HEK293T (cell line): ENCODE results near the gene ZMYM4.

ENCODE experiments used
- CTCF ChIA-PET: fragments of 350-600 bp; formaldehyde crosslinking; extraction: SDS; loops from one replicate; lab custom pipeline; 2021; ENCODE audit warnings: antibody characterized with exemption, inconsistent platforms; lab: Yijun Ruan, JAX
- POLR2A ChIA-PET: fragments of 350-600 bp; formaldehyde crosslinking; extraction: SDS; loops from one replicate; lab custom pipeline; 2020; ENCODE audit warnings: antibody characterized with exemption, inconsistent platforms; lab: Yijun Ruan, JAX
- DNase-seq: peaks from one replicate; pipeline ENCODE4 v3.0.0; 2012; ENCODE audit warnings: mixed read lengths; ENCODE audit errors: extremely low spot score
- ARNT ChIP-seq: fragments of 450-650 bp; IDR thresholded peaks from 2 replicates; pipeline ENCODE4 v1.6.1; 2017; ENCODE audit warnings: mild to moderate bottlenecking
- BHLHE40 ChIP-seq: fragments of 450-650 bp; IDR thresholded peaks from 2 replicates; pipeline ENCODE4 v1.6.1; 2016; ENCODE audit warnings: mild to moderate bottlenecking, moderate library complexity, borderline replicate concordance
- CTBP1 ChIP-seq: fragments of 450-650 bp; IDR thresholded peaks from 2 replicates; pipeline ENCODE4 v1.6.1; 2016; ENCODE audit warnings: borderline replicate concordance
- ELF4 ChIP-seq: fragments of 450-650 bp; IDR thresholded peaks from 2 replicates; pipeline ENCODE4 v1.6.1; 2017; ENCODE audit warnings: antibody characterized with exemption
- FOXA1 ChIP-seq: fragments of 450-650 bp; IDR thresholded peaks from 2 replicates; pipeline ENCODE4 v1.6.1; 2016; ENCODE audit warnings: mild to moderate bottlenecking
- FOXK2 ChIP-seq: fragments of 450-650 bp; IDR thresholded peaks from 2 replicates; pipeline ENCODE4 v1.6.1; 2016; ENCODE audit warnings: mild to moderate bottlenecking
- FOXM1 ChIP-seq: fragments of 450-650 bp; IDR thresholded peaks from 2 replicates; pipeline ENCODE4 v1.6.1; 2017; ENCODE audit warnings: mild to moderate bottlenecking, borderline replicate concordance
- HDGF ChIP-seq: fragments of 450-650 bp; IDR thresholded peaks from 2 replicates; pipeline ENCODE4 v1.6.1; 2017; ENCODE audit warnings: antibody characterized with exemption, borderline replicate concordance
- L3MBTL2 ChIP-seq: fragments of 450-650 bp; conservative IDR thresholded peaks from 2 replicates; pipeline ENCODE4 v1.6.1; 2016; ENCODE audit warnings: mild to moderate bottlenecking
- LEF1 ChIP-seq: fragments of 450-650 bp; IDR thresholded peaks from 2 replicates; pipeline ENCODE4 v1.6.1; 2017; ENCODE audit warnings: mild to moderate bottlenecking, borderline replicate concordance
- NFRKB ChIP-seq: fragments of 450-650 bp; IDR thresholded peaks from 2 replicates; pipeline ENCODE4 v1.6.1; 2016; ENCODE audit warnings: mild to moderate bottlenecking, moderate library complexity
- SP1 ChIP-seq: fragments of 450-650 bp; IDR thresholded peaks from 2 replicates; pipeline ENCODE4 v1.6.1; 2017
- SUZ12 ChIP-seq: fragments of 450-650 bp; IDR thresholded peaks from 2 replicates; pipeline ENCODE4 v1.6.1; 2016; ENCODE audit warnings: mild to moderate bottlenecking
- TARDBP ChIP-seq: fragments of 450-650 bp; IDR thresholded peaks from 2 replicates; pipeline ENCODE4 v1.6.1; 2016
- ZNF384 ChIP-seq: fragments of 450-650 bp; IDR thresholded peaks from 2 replicates; pipeline ENCODE4 v1.6.1; 2016
- TF ChIP-seq, protein P1 (sequence below): fragments of 450-650 bp; IDR thresholded peaks from 2 replicates; pipeline ENCODE4 v1.6.1; 2016

Gene ZMYM4

DNA sequence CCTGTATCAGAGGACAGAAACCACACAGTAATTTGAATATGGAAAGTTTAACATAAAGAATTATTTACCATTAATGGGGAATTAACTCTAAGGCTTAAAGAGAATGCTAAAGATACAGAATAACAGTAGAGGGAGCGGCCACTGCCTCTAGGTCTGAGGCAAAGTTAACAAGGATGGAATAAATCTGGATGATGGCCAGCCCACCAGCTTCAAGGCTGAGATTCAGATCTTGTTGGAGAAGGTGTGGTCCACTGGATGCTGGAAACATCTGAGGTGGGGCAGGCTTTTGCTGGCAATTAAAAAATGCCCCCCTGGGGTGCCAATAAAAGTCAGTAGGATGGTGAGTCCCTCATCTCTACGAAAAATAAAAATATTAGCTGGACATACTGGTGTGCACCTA, 29.4 kb downstream of the ZMYM4 start:
- CTCF ChIA-PET, result interaction anchor here (0.6 to 1.6 kb wide), 2 partner anchors 26 to 96 kb away, joined by 3 to 4 read pairs; no protein-coding TSS in a partner anchor
- DNase-seq, result no peak
- no peak for TF ChIP-seq ELF4
- no peak for TF ChIP-seq L3MBTL2
- no peak for TF ChIP-seq LEF1
- no peak for TF ChIP-seq SUZ12
- no peak for TF ChIP-seq HDGF
- no peak for TF ChIP-seq FOXM1
- no peak for TF ChIP-seq SP1
- TF ChIP-seq BHLHE40, result no peak
- no peak for TF ChIP-seq ZNF384
- TF ChIP-seq NFRKB, result no peak
- no peak for TF ChIP-seq ARNT
- no peak for TF ChIP-seq TARDBP
- TF ChIP-seq CTBP1, result no peak
- TF ChIP-seq FOXK2, result no peak
- TF ChIP-seq FOXA1, result no peak
- TF ChIP-seq, protein P1, sequence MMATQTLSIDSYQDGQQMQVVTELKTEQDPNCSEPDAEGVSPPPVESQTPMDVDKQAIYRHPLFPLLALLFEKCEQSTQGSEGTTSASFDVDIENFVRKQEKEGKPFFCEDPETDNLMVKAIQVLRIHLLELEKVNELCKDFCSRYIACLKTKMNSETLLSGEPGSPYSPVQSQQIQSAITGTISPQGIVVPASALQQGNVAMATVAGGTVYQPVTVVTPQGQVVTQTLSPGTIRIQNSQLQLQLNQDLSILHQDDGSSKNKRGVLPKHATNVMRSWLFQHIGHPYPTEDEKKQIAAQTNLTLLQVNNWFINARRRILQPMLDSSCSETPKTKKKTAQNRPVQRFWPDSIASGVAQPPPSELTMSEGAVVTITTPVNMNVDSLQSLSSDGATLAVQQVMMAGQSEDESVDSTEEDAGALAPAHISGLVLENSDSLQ, result no peak
- POLR2A ChIA-PET, result no interaction called here

DNA sequence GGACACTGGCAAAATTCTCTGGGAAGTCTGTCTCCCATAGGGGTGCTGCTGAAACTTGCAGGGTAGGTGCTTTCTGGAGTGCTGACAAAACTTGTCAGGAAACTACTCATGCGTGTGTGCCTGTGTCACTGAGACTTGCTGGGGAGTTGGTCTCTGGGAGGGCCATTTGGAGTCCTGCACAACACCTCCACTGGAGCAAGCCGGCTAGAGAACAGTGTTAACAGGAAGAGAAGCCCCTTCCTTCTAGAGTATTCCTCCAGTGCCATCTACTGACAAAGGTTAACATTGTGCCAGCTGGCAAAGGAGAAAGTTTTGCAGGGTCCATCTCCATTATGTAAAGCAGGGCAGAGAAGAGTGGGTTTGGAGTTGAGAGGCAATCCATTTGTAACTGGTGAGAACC, 30.0 kb downstream of the ZMYM4 start:
- CTCF ChIA-PET, result interaction anchor here (0.6 to 1.6 kb wide), 2 partner anchors 27 to 97 kb away, joined by 3 to 4 read pairs; no protein-coding TSS in a partner anchor
- peak; percentile 14 for DNase-seq
- POLR2A ChIA-PET, result no interaction called here
- no peak for TF ChIP-seq ELF4
- TF ChIP-seq FOXK2, result no peak
- no peak for TF ChIP-seq ZNF384
- no peak for TF ChIP-seq FOXA1
- TF ChIP-seq ARNT, result no peak
- no peak for TF ChIP-seq SP1
- no peak for TF ChIP-seq SUZ12
- TF ChIP-seq HDGF, result no peak
- TF ChIP-seq, protein P1, result no peak
- no peak for TF ChIP-seq CTBP1
- no peak for TF ChIP-seq TARDBP
- no peak for TF ChIP-seq LEF1
- TF ChIP-seq L3MBTL2, result no peak
- TF ChIP-seq BHLHE40, result no peak

DNA sequence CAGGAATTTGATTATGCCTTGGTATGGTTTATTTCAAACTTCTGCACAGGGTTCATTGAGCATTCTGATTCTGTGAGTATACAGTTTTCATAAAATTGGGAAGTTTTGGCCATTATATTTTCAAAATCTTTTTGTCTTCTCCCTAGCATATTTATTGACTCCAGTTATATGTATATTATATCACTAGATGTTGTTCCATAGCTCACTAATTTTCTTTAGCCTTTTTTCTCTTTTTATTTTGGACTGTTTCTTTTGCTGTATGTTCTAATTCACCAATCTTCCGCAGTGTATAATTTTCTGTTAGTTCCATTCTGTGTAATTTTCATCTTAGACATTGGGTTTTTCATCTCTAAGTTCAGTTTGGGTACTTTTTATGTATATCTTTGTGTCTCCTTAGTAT, 31.9 kb downstream of the ZMYM4 start:
- DNase-seq, result no peak
- CTCF ChIA-PET, result no interaction called here
- no peak for TF ChIP-seq BHLHE40
- no peak for TF ChIP-seq FOXA1
- no peak for TF ChIP-seq LEF1
- no peak for TF ChIP-seq SUZ12
- no peak for TF ChIP-seq TARDBP
- TF ChIP-seq HDGF, result no peak
- no peak for TF ChIP-seq FOXK2
- TF ChIP-seq, protein P1, result no peak
- no peak for TF ChIP-seq ZNF384
- no peak for TF ChIP-seq ELF4
- no peak for TF ChIP-seq NFRKB
- no peak for TF ChIP-seq L3MBTL2
- no peak for TF ChIP-seq FOXM1
- TF ChIP-seq ARNT, result no peak
- TF ChIP-seq CTBP1, result no peak
- no peak for TF ChIP-seq SP1
- POLR2A ChIA-PET, result no interaction called here

DNA sequence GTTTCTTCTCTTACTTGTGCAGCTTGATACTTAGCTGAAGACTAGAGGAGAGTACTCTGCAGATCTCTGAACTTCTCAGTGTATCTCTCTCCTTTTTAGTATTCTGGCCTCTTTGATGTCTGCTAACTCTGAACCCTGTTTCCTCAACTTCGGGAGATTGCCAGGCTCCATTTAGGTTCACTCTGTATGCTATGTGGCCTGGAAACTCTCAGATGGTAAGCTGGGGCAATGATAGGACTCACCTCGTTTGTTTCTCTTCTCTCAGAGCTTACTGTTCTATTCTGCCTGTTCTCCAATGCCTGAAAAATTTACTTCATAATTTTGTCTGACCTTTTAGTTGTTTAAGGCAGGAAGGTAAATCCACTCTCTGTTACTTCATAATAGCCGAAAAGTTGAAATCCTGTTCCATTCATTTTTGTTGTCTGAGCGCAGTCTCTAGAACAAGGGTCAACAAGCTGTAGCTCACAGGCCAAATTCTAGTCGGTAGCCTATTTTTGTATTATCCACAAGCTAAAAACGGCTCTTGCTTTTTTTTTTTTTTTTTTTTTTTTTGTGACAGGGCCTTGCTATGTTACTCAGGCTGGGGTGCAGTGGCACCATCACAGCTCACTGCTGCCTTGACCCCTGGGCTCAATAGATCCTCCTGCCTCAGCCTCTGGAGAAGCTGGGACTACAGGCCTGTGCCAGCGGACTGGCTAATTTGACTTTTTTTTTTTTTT, 33.3 kb downstream of the ZMYM4 start:
- TF ChIP-seq ARNT (no peak), NFRKB (no peak), FOXK2 (no peak), ELF4 (no peak), FOXM1 (no peak), TARDBP (no peak), SP1 (no peak), SUZ12 (no peak), LEF1 (no peak), BHLHE40 (no peak), CTBP1 (no peak)
- POLR2A ChIA-PET, result interaction anchor here (1.1 to 1.6 kb wide), 2 partner anchors 34 to 109 kb away, joined by 3 to 6 read pairs; partner anchors contain the start of genes SFPQ and ZMYM4
- no peak for DNase-seq
- CTCF ChIA-PET, result no interaction called here

DNA sequence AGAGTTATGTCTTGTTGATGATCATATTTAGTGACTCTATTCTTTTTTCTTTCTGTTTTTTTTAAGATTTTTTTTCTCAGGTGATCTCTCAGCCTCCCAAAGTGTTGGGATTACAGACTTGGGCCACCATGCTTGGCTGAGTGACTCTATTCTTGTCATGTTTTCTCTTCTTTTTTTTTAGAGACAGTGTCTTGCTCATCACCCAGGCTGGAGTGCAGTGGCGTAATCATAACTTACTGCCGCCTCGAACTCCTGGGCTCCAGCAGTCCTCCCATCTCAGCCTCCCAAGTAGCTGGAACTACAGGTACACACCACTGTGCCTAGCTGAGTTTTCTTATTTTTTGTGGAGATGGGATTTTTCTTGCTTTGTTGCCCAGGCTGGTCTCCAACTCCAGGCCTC, 36.9 kb downstream of the ZMYM4 start:
- CTCF ChIA-PET, result no interaction called here
- no peak for TF ChIP-seq NFRKB
- no peak for TF ChIP-seq HDGF
- TF ChIP-seq, protein P1, result no peak
- TF ChIP-seq FOXM1, result no peak
- no peak for TF ChIP-seq FOXA1
- no peak for TF ChIP-seq BHLHE40
- no peak for TF ChIP-seq ELF4
- TF ChIP-seq SP1, result no peak
- TF ChIP-seq CTBP1, result no peak
- no peak for TF ChIP-seq FOXK2
- no peak for TF ChIP-seq ZNF384
- no peak for TF ChIP-seq TARDBP
- TF ChIP-seq L3MBTL2, result no peak
- TF ChIP-seq ARNT, result no peak
- TF ChIP-seq SUZ12, result no peak
- no peak for DNase-seq
- POLR2A ChIA-PET, result no interaction called here
